Lower leg skin (tissue), 4 donors: Measurements from ENCODE around the gene MYO3B. TPM values are rescaled to one million over a fixed set of nuclear protein-coding genes. Genes with fewer than 3 reads are reported as not detected.
"Not testable (repeated sequence)": the region's sequence is repeated elsewhere in the genome, so short reads cannot be mapped to it uniquely, and the experiment has no call there.

ENCODE experiments used
- DNase-seq, 2 donors: peaks; one replicate each; pipeline ENCODE4 v3.0.0-alpha.2; 2019; ENCODE audit warnings: low spot score in 2 of 2
- H3K4me3 ChIP-seq: fragments of 200-600 bp; sonication (generic); 2 replicates; pipeline ENCODE4 v1.5.1; 2017; ENCODE audit warnings: mild to moderate bottlenecking, low read depth; ENCODE audit not compliant: poor library complexity, severe bottlenecking
- POLR2A ChIP-seq, 2 donors: fragments of 450-650 bp; IDR thresholded peaks; one replicate each; pipeline ENCODE4 v1.6.1; 2016 to 2017; ENCODE audit warnings: antibody characterized with exemption in 2 of 2, mild to moderate bottlenecking in 1 of 2, moderate library complexity in 1 of 2
- WGBS, 2 donors: methylation state at CpG; one replicate each; pipeline ENCODE4 v1.1.5; 2018; 5-methylcytosine and 5-hydroxymethylcytosine counted together
- intact Hi-C: fragments of 100-400 bp; cut with DNase I; formaldehyde crosslinking; loops from one replicate; pipeline ENCODE4 v1.15.0; 2023; ENCODE audit warnings: low total_unique reads
- total RNA-seq, 4 donors: library from RNA; depleted of rRNA; stranded (reverse); fragments of >200 nt; gene quantifications; one replicate each; pipeline ENCODE4 v1.1.0, GENCODE V29; 2016
- TF ChIP-seq, protein P1 (sequence below), 3 donors: fragments of 450-650 bp; IDR thresholded peaks; one replicate each; pipeline ENCODE4 v1.5.1; 2016; ENCODE audit warnings: antibody characterized with exemption in 3 of 3, mild to moderate bottlenecking in 3 of 3, moderate library complexity in 2 of 3

MYO3B gene
- total RNA-seq, 4 donors from 2014 or later = 0.17 to 0.81 (median 0.66) TPM

DNA sequence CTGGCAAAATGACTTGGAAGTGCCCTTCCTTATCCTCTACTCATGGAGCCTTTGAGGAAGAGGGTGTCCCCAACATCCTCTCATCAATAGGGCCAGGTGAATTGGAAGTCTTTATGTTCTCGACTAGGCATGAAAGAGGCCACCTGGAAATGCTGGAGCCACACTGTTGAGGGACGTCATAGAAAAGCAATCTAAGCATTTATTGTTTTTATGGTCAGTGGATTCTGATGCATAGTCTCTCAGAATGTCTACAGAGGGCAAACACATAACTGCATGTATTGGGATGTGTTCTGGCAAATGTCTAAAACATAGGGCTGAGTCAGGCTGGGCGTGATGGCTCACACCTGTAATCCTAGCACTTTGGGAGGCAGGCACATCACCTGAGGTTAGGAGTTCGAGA lies 290.6 kb downstream of the MYO3B start:
- TF ChIP-seq, protein P1, sequence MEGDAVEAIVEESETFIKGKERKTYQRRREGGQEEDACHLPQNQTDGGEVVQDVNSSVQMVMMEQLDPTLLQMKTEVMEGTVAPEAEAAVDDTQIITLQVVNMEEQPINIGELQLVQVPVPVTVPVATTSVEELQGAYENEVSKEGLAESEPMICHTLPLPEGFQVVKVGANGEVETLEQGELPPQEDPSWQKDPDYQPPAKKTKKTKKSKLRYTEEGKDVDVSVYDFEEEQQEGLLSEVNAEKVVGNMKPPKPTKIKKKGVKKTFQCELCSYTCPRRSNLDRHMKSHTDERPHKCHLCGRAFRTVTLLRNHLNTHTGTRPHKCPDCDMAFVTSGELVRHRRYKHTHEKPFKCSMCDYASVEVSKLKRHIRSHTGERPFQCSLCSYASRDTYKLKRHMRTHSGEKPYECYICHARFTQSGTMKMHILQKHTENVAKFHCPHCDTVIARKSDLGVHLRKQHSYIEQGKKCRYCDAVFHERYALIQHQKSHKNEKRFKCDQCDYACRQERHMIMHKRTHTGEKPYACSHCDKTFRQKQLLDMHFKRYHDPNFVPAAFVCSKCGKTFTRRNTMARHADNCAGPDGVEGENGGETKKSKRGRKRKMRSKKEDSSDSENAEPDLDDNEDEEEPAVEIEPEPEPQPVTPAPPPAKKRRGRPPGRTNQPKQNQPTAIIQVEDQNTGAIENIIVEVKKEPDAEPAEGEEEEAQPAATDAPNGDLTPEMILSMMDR (IDR thresholded peaks at IDR 0.05) = no peak
- no peak for TF ChIP-seq POLR2A (IDR thresholded peaks at IDR 0.05)
- no peak overlapping the region for H3K4me3 ChIP-seq
- no peak for DNase-seq
- intact Hi-C loops = no loop called here
- WGBS, 2 donors = 66 to 75% methylated on average over 4 of the region's 4 CpGs

DNA sequence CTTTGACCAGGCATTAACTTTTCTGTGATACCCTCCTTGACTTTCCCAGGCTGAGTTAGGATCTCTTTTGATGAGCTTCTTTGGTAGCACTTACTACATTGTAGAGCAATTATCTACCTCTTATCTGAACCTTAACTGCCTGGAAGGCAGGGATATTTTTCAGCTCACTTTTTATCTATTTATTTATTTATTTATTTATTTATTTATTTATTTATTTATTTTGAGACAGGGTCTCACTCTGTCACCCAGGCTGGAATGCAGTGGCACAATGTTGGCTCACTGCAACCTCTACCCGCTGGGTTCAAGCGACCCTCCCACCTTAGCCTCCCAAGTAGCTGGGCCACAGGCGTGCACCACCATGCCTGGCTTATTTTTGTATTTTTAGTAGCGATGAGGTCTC lies 294.6 kb downstream of the MYO3B start:
- DNase-seq, H3K4me3 ChIP-seq, intact Hi-C loops: not testable (repeated sequence)
- 95 to 98% methylated on average over 4 of the region's 4 CpGs for whole genome bisulfite sequencing, 2 donors

- intact Hi-C loops = no loop called here
- TF ChIP-seq, protein P1 (IDR thresholded peaks at IDR 0.05) = no peak
- TF ChIP-seq POLR2A (IDR thresholded peaks at IDR 0.05) = no peak
- DNase-seq = no peak
- no peak overlapping the region for H3K4me3 ChIP-seq
- 58 to 84% methylated on average over 6 of the region's 6 CpGs for WGBS, 2 donors
These were observed 297.9 kb downstream of the MYO3B start for GRCh38 chr2:170475878-170476277.

DNA sequence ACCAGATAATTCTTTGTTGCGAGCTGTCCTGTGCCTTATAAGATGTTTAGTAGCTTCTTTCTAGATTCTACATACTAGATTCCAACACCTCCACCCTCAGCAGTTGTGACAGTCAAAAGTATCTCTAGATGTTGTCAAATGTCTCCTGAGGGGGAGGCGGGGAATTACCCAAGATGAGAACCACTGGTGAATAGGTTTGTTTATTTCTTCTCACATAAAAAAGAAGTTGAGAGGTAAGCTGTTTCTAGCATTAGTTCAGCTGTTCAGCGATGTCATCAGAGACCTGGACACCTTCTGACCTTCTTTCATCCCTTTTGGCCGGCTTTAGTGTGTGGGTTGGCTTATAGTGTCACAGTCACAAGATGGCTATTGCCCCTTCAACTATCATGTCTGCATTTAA lies 299.7 kb downstream of the MYO3B start:
- intact Hi-C loops = no loop called here
- 69 to 71% methylated on average over 4 of the region's 4 CpGs for WGBS, 2 donors
- no peak for DNase-seq

GRCh38 chr2:170481201-170481600 lies 303.3 kb downstream of the MYO3B start:
- intact Hi-C loops = loop anchor here (10.0 kb wide), 1 partner anchor 334 kb away; the partner anchor contains the start of gene GAD1
- H3K4me3 ChIP-seq = no peak overlapping the region
- 89 to 91% methylated on average over 4 of the region's 4 CpGs for WGBS, 2 donors
- no peak for DNase-seq
- TF ChIP-seq, protein P1 (IDR thresholded peaks at IDR 0.05) = no peak
- no peak for TF ChIP-seq POLR2A (IDR thresholded peaks at IDR 0.05)

More for the DNA sequence above, 299.7 kb downstream of the MYO3B start:
- TF ChIP-seq, protein P1 (IDR thresholded peaks at IDR 0.05) = no peak
- TF ChIP-seq POLR2A (IDR thresholded peaks at IDR 0.05) = no peak
- H3K4me3 ChIP-seq = no peak overlapping the region

DNA sequence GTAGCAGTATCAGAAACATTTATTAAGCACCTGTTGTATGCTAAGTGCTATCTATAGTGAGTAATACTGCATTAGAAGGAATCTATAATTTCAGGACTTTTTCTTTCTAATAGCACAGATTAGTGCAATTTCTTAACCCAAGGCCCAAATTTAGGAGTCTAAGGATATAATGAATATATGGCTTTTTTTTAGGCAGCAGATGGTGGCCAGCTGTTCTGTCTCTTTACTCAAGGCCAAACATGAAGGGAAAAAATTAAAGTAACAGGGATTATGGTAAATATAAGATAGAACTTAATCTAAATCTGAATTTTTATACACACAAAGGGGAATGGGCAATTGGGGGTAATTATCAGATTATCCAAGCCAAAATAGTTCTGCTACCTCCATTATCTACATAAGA lies 306.6 kb downstream of the MYO3B start:
- TF ChIP-seq POLR2A (IDR thresholded peaks at IDR 0.05) = no peak
- TF ChIP-seq, protein P1 (IDR thresholded peaks at IDR 0.05) = no peak
- no peak for DNase-seq
- intact Hi-C loops = loop anchor here (10.0 kb wide), 1 partner anchor 330 kb away; the partner anchor contains the start of gene GAD1
- H3K4me3 ChIP-seq = no peak overlapping the region
